Activated CD4-positive, alpha-beta T cell treated with anti-CD3 and anti-CD28 coated beads, Interleukin-2, amount 10 ng/mL, durations not matched to agents 24 days and 14 days (primary cell): ENCODE measurements around the gene PIP5K1B. TPM values are rescaled to one million over a fixed set of nuclear protein-coding genes. Genes with fewer than 3 reads are reported as not detected.
A peak's percentile ranks its signal among the peaks of the same experiment; 100 is the strongest.
"Not testable (repeated sequence)": the region's sequence is repeated elsewhere in the genome, so short reads cannot be mapped to it uniquely, and the experiment has no call there.

ENCODE experiments used
- DNase-seq: peaks from one replicate; pipeline ENCODE4 v3.0.0; 2022
- H3K27ac Mint-ChIP-seq: one replicate; pipeline ENCODE4 v1.8.0; 2022; ENCODE audit warnings: mild to moderate bottlenecking, mixed read lengths
- H3K27me3 Mint-ChIP-seq: one replicate; pipeline ENCODE4 v1.8.0; 2022; ENCODE audit warnings: mixed read lengths
- H3K36me3 Mint-ChIP-seq: one replicate; pipeline ENCODE4 v1.8.0; 2022; ENCODE audit warnings: low read depth, mild to moderate bottlenecking, mixed read lengths
- H3K4me1 Mint-ChIP-seq: one replicate; pipeline ENCODE4 v1.8.0; 2021; ENCODE audit warnings: mixed read lengths
- H3K4me3 Mint-ChIP-seq: one replicate; pipeline ENCODE4 v1.8.0; 2022; ENCODE audit warnings: mild to moderate bottlenecking, moderate library complexity, mixed read lengths
- H3K9me3 Mint-ChIP-seq: one replicate; pipeline ENCODE4 v1.8.0; 2021; ENCODE audit warnings: mixed read lengths
- intact Hi-C: fragments of 100-400 bp; cut with micrococcal nuclease; formaldehyde crosslinking; loops from one replicate; pipeline ENCODE4 v1.15.1; 2023
- total RNA-seq: library from RNA; stranded (reverse); gene quantifications from 2 replicates; pipeline ENCODE4 v1.2.3, GENCODE V29; 2022

The PIP5K1B gene
- total RNA-seq, 1 donor from 2014 or later = 58.8 TPM

DNA sequence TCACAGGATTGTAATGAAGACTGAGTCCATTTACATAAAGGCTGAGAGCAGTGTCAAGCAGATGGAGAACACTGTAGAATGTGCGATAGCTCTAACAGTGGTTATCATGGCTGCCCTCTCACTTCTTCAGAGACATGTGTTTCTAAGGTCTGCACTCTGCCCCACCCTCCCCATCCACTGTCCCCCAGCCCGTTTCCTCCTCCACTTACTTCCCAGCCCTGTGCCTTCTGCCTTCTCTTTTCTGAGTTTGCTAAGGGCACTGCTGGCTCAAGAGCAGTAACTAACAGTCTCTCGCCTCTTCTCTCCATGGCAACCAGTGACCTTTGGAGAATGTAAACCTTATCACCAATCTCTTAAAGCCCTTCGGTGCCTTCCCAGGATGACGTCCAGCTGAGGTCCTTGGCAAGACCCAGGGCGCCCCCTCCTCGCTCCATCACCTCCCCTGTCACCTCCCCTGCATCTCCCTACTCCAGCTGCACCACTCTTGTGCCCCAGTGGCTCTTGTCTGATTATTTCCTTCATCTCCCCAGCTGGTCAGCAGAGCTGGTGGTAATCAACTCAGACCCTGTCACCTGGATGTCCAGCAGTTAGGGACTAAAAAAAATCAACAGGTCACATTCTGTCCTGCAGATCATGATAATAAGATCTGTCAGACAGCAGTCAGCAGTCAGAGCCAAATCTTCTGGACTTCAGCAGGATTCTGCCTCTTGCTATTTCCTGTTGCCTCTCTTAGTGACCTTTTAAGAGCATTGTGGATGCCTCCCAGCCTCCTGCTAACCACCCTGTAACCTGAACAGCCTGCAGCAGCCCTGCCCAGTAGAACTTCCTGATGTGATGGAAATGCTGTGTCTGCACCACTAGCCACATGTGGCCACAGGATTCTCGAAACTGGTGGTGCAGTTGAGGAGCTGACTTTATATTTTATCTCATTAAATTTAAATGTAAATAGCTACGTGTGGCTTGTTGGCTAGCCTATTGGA, 339.5 kb downstream of the PIP5K1B start:
- peaks cover 26% of the 10 kb centered on the region for H3K4me1 Mint-ChIP-seq
- intact Hi-C loops = no loop called here
- peak; percentile 72 for DNase-seq
- H3K27me3 Mint-ChIP-seq = no peaks in the 10 kb centered on the region
- peaks cover 25% of the 10 kb centered on the region for H3K36me3 Mint-ChIP-seq
- H3K4me3 Mint-ChIP-seq = peak overlapping the region; percentile 29
- no peaks in the 10 kb centered on the region for H3K9me3 Mint-ChIP-seq
- H3K27ac Mint-ChIP-seq = peak overlapping the region; percentile 22

DNA sequence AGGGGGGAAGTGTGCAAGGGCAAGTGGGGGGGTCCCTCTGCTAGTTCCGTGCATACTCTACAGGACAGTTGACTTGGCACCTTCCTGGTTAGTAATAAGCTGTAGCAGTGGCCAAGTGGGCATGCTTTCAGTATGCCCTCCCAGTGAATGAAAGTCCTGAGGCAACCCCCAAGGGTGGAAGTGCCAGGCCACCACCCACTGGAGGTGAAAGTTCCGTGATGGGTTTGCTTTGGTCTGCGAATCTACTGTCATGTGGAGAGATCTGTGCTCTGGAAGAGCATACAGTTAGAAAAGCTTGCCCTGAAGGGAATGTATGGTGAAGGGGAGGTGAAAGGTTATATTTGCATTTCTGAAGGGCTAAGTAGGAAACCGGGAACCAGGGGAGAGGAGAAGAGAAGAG, 340.8 kb downstream of the PIP5K1B start:
- no peak overlapping the region for H3K27ac Mint-ChIP-seq
- peaks cover 28% of the 10 kb centered on the region for H3K4me1 Mint-ChIP-seq
- DNase-seq = no peak
- H3K27me3 Mint-ChIP-seq = no peaks in the 10 kb centered on the region
- intact Hi-C loops = no loop called here
- peaks cover 27% of the 10 kb centered on the region for H3K36me3 Mint-ChIP-seq
- no peak overlapping the region for H3K4me3 Mint-ChIP-seq
- no peaks in the 10 kb centered on the region for H3K9me3 Mint-ChIP-seq

DNA sequence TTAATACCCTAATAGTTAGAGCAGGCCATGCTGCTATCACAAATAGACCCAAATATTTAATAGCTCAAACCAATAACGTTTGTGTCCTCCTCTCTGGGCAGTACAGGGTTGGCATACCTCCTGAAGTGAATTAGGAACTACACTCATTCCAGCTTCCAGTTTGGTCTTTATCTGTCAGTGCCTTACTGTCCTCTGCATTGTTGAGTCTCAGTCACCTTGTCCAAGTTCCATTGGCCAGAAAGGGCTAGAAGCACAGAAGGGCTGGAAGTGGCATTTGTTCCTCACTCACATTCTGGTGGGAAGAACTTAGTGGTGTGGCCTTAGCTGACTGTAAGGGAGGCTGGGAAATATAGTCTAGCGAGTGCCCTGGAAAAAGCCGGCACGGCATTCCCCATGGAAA, 341.7 kb downstream of the PIP5K1B start:
- Mint-ChIP-seq H3K36me3 (peaks cover 27% of the 10 kb centered on the region), H3K27ac (no peak overlapping the region), H3K9me3 (no peaks in the 10 kb centered on the region), H3K27me3 (no peaks in the 10 kb centered on the region), H3K4me3 (no peak overlapping the region), H3K4me1 (peaks cover 26% of the 10 kb centered on the region)
- intact Hi-C loops = no loop called here
- DNase-seq = no peak

DNA sequence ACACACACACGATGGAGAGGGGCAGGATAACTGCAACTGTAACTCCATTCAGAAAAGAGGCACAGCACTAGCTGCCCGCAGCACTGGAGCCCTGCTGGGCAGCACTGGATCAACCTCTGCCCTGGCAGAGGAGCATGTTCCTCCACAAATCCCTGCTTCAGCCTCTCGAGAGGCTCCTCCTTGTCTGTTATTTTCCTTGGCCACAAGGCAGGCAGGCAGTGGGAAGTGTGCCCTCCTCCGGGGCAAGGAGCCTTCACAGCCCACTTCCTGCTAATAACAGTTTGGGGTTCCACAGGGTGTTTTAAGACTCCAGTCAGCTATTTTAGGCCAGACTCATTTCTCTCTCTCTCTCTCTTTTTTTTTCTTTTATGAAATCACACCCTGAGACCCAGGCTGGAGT, 342.3 kb downstream of the PIP5K1B start:
- no peak overlapping the region for H3K27ac Mint-ChIP-seq
- no peaks in the 10 kb centered on the region for H3K27me3 Mint-ChIP-seq

DNA sequence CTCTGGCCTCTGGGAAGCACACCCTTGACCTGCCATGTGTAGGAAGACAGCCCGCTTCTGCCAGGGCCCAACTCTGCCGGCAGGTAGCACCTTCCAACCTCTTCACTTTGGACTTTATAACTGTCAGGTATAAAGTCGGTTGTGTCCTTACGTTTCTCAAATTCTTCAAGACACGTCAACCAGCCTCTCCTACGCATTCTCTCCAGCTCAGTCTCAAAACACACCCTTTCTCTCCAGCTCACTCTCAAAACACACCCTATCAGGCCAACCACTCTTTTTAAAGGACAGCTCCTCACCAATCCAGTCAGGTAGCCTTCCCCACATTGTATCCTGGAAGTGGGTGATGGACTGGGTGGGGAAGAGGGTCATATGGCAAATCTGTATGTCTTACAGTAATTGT, 344.1 kb downstream of the PIP5K1B start:
- H3K36me3 Mint-ChIP-seq = peaks cover 29% of the 10 kb centered on the region
- no peak for DNase-seq
- H3K4me1 Mint-ChIP-seq = peaks cover 19% of the 10 kb centered on the region
- intact Hi-C loops = no loop called here
- H3K27ac Mint-ChIP-seq = no peak overlapping the region
- no peak overlapping the region for H3K4me3 Mint-ChIP-seq
- H3K27me3 Mint-ChIP-seq = no peaks in the 10 kb centered on the region
- H3K9me3 Mint-ChIP-seq = no peaks in the 10 kb centered on the region

More for the DNA sequence above, 342.3 kb downstream of the PIP5K1B start:
- no peak overlapping the region for H3K4me3 Mint-ChIP-seq
- no peaks in the 10 kb centered on the region for H3K9me3 Mint-ChIP-seq
- H3K36me3 Mint-ChIP-seq = peaks cover 25% of the 10 kb centered on the region
- peaks cover 26% of the 10 kb centered on the region for H3K4me1 Mint-ChIP-seq
- DNase-seq = no peak
- intact Hi-C loops = no loop called here

DNA sequence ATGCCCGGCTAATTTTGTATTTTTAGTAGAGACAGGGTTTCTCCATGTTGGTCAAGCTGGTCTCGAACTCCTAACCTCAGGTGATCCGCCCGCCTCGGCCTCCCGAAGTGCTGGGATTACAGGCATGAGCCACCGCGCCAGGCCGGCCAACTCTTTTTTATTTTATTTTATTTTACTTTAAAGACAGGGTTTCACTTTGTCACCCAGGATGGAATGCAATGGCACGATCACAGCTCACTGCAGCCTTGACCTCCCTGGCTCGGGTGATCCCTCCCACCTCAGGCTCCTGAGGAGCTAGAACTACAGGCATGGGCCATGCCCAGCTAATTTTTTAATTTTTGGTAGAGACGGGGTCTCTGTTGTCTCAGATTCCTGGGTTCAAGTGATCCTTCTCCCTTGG, 345.9 kb downstream of the PIP5K1B start:
- peaks cover 32% of the 10 kb centered on the region for H3K36me3 Mint-ChIP-seq
- not testable (repeated sequence) for H3K4me3 Mint-ChIP-seq, H3K27me3 Mint-ChIP-seq

GRCh38 chr9:69054989-69055388, 349.9 kb downstream of the PIP5K1B start:
- no peak overlapping the region for H3K4me3 Mint-ChIP-seq
- H3K4me1 Mint-ChIP-seq = peaks cover 11% of the 10 kb centered on the region
- H3K27ac Mint-ChIP-seq = no peak overlapping the region
- DNase-seq = no peak
- no peaks in the 10 kb centered on the region for H3K27me3 Mint-ChIP-seq
- intact Hi-C loops = loop anchor here (1.0 to 2.0 kb wide), 2 partner anchors 18 to 138 kb away; no protein-coding TSS in a partner anchor
- H3K36me3 Mint-ChIP-seq = peaks cover 30% of the 10 kb centered on the region
- no peaks in the 10 kb centered on the region for H3K9me3 Mint-ChIP-seq

More for the DNA sequence above, 345.9 kb downstream of the PIP5K1B start:
- H3K4me1 Mint-ChIP-seq, intact Hi-C loops, DNase-seq, H3K27ac Mint-ChIP-seq, H3K9me3 Mint-ChIP-seq: not testable (repeated sequence)

DNA sequence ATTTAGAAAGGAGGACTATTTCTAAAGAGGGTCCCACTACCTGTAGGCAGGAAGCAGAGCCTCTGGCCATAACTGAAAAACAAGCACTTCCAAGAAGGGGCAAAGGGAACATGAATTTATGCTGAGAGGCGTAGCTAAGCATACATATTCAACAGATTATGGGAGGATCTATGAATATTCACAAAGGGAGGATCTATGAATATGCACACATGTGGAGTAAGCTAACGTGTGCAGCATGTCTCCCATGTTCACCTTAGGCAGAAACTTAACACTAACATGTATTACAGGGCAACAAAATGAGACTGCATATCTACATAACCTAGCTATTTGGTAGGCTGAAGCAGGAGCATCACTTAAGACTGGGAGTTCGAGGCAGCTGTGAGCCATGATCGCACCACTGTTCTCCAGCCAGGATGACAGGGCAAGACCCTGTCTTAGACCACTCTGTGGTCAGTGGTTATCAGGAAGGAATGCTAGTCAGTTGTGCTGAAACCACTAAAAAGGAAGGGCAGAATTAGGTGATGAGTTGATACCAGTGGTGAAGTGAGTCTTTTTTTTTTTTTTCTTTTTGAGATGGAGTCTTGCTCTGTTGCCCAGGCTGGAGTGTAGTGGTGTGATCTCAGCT, 351.3 kb downstream of the PIP5K1B start:
- H3K27ac Mint-ChIP-seq = no peak overlapping the region
- peaks cover 35% of the 10 kb centered on the region for H3K36me3 Mint-ChIP-seq

DNA sequence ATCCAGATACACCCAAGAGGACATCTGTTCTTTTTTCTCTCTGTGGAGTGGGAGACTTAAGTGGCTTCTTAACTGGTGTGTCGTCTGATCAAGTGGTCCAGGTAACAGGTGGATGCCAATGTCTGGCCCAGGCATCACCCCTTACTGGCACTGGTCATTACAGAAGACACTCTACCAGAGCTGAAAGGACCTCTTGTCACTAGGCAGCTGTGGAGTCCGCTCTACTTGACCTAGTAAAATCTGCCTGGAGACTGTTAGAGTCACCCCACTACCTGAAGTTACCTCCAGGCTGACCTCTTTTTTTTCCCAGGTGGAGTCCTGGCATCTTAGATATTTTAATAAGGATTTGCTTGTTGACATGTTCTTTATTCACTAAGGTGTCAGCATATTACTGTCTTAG, 353.1 kb downstream of the PIP5K1B start:
- peaks cover 19% of the 10 kb centered on the region for H3K4me1 Mint-ChIP-seq
- peaks cover 36% of the 10 kb centered on the region for H3K36me3 Mint-ChIP-seq
- no peak overlapping the region for H3K4me3 Mint-ChIP-seq
- no peaks in the 10 kb centered on the region for H3K9me3 Mint-ChIP-seq
- DNase-seq = no peak
- intact Hi-C loops = no loop called here
- no peaks in the 10 kb centered on the region for H3K27me3 Mint-ChIP-seq
- H3K27ac Mint-ChIP-seq = no peak overlapping the region

More for the DNA sequence above, 351.3 kb downstream of the PIP5K1B start:
- peaks cover 19% of the 10 kb centered on the region for H3K4me1 Mint-ChIP-seq
- no peak overlapping the region for H3K4me3 Mint-ChIP-seq
- no peaks in the 10 kb centered on the region for H3K9me3 Mint-ChIP-seq
- DNase-seq = no peak
- intact Hi-C loops = no loop called here
- H3K27me3 Mint-ChIP-seq = no peaks in the 10 kb centered on the region

Other genes with a start within 250 kb of the PIP5K1B start
- gene TMEM252, start 164.4 kb upstream of the PIP5K1B start, total RNA-seq = not detected in 2 replicates